Measurements from ENCODE around the gene TRAF4. TPM values are rescaled to one million over a fixed set of nuclear protein-coding genes. Genes with fewer than 3 reads are reported as not detected.

TRAF4 gene
- total RNA-seq, 1 donor from 2014 or later, result 73.3 TPM

DNA sequence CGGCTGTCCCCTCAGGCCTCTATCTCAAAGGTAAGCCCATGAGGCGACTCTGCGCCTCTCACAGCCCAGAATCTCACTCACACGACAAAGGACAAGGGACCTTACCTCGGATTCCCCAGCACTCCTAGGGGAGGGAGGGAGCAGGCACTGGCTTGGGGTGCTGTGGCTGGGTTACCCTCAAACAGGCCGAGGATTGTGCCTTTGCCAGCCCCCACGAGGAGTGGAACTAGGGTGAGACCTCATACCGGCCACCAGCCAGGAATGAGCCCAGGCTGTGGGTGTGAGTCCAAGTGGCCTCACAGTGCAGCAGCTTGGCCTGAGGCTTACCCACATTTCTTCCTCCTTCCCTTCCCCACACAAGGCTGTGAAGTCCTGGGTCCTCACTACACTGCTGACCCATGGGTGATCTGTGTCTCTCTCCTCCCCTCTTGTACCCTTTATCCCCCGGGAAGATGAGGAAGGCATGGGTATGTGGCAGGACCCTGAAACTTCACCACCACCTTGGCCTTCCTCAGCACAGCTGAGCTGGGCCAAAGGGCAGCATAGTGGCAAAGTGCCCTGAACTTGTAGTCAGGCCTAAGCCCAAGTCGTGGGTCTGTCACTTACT is 38.0 kb upstream of the TRAF4 start:
- Mint-ChIP-seq H3K27me3 (ENCODE audit: low read depth) (no peaks in the 10 kb centered on the region), H3K27ac (ENCODE audit: unreplicated experiment) (no peak overlapping the region), H3K9me3 (ENCODE audit: low read depth) (no peaks in the 10 kb centered on the region), H3K4me1 (ENCODE audit: low read depth) (peaks cover 7% of the 10 kb centered on the region), H3K4me3 (ENCODE audit: unreplicated experiment) (no peak overlapping the region), H3K36me3 (ENCODE audit: low read depth) (peaks cover 17% of the 10 kb centered on the region)
- TF ChIP-seq, protein P1, sequence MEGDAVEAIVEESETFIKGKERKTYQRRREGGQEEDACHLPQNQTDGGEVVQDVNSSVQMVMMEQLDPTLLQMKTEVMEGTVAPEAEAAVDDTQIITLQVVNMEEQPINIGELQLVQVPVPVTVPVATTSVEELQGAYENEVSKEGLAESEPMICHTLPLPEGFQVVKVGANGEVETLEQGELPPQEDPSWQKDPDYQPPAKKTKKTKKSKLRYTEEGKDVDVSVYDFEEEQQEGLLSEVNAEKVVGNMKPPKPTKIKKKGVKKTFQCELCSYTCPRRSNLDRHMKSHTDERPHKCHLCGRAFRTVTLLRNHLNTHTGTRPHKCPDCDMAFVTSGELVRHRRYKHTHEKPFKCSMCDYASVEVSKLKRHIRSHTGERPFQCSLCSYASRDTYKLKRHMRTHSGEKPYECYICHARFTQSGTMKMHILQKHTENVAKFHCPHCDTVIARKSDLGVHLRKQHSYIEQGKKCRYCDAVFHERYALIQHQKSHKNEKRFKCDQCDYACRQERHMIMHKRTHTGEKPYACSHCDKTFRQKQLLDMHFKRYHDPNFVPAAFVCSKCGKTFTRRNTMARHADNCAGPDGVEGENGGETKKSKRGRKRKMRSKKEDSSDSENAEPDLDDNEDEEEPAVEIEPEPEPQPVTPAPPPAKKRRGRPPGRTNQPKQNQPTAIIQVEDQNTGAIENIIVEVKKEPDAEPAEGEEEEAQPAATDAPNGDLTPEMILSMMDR (IDR thresholded peaks at IDR 0.05), result no peak
- DNase-seq (ENCODE audit: low spot score), result no peak

DNA sequence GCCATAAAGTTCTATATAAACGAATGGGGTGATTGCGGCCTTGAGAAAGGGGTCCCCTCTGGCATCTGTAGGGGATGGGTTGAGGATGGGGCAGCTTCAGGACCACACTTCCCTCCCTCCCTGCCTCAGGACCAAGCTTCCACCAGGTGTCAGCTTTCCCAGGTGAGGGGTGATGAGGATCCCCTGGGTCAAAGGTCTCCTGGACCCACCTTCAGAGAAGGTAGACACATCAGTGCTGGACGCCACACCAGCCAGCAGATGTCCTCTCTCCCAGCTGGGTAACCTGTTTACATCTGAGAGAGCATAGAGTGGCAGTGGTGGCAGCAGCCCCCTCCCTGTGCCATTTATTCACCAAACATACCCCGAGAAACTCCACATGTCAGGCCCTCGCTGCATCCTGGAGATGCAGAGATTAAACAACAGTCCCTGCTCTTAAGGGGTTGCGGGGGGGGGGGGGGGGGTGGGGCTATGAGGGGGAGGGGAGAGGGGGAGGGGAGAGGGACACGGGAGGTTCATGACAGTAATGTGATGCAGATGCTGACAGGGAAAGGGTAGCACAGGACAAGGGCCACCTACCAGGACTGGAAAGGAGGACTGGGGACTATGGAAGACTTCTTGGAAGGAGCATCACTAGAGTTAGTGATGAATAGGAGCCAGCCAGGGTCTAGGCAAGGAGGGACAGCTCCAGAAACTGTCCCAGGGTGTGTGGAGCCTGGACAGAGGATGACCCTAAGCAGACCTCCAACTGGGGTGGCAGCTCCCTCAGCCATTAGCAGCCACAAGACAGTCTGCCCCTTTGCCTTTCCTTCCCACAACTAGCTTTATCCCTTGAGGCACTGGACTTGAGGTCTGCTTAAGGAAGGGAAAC is 37.1 kb upstream of the TRAF4 start:
- Mint-ChIP-seq H3K27me3 (ENCODE audit: low read depth) (no peaks in the 10 kb centered on the region), H3K36me3 (ENCODE audit: low read depth) (peaks cover 13% of the 10 kb centered on the region), H3K9me3 (ENCODE audit: low read depth) (no peaks in the 10 kb centered on the region), H3K4me1 (ENCODE audit: low read depth) (peaks cover 11% of the 10 kb centered on the region), H3K4me3 (ENCODE audit: unreplicated experiment) (no peak overlapping the region), H3K27ac (ENCODE audit: unreplicated experiment) (no peak overlapping the region)
- TF ChIP-seq, protein P1 (IDR thresholded peaks at IDR 0.05), result no peak
- DNase-seq (ENCODE audit: low spot score), result no peak

DNA sequence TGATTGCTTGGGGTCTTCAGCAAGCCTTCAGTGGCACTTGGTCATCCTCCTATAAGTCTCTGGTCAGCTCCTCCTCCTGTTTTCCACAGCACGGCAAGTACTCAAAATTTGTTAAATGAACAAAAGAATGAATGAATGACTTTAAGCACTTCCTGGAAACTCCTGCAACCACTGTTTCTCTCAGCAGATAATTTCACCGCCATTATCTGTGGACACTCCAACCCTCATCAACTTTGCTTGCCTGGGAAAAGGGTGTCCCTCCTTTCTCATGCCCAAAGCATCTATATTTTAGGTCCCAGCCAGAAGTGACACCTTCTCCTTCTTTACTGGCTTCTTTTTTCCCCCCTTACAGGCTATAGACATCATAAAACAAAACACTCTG is 36.5 kb upstream of the TRAF4 start:
- peaks cover 10% of the 10 kb centered on the region for H3K36me3 Mint-ChIP-seq (ENCODE audit: low read depth)
- no peak overlapping the region for H3K27ac Mint-ChIP-seq (ENCODE audit: unreplicated experiment)
- peaks cover 17% of the 10 kb centered on the region for H3K4me1 Mint-ChIP-seq (ENCODE audit: low read depth)
- H3K27me3 Mint-ChIP-seq (ENCODE audit: low read depth), result no peaks in the 10 kb centered on the region
- no peaks in the 10 kb centered on the region for H3K9me3 Mint-ChIP-seq (ENCODE audit: low read depth)
- no peak for DNase-seq (ENCODE audit: low spot score)
- TF ChIP-seq, protein P1 (IDR thresholded peaks at IDR 0.05), result no peak
- H3K4me3 Mint-ChIP-seq (ENCODE audit: unreplicated experiment), result no peak overlapping the region

DNA sequence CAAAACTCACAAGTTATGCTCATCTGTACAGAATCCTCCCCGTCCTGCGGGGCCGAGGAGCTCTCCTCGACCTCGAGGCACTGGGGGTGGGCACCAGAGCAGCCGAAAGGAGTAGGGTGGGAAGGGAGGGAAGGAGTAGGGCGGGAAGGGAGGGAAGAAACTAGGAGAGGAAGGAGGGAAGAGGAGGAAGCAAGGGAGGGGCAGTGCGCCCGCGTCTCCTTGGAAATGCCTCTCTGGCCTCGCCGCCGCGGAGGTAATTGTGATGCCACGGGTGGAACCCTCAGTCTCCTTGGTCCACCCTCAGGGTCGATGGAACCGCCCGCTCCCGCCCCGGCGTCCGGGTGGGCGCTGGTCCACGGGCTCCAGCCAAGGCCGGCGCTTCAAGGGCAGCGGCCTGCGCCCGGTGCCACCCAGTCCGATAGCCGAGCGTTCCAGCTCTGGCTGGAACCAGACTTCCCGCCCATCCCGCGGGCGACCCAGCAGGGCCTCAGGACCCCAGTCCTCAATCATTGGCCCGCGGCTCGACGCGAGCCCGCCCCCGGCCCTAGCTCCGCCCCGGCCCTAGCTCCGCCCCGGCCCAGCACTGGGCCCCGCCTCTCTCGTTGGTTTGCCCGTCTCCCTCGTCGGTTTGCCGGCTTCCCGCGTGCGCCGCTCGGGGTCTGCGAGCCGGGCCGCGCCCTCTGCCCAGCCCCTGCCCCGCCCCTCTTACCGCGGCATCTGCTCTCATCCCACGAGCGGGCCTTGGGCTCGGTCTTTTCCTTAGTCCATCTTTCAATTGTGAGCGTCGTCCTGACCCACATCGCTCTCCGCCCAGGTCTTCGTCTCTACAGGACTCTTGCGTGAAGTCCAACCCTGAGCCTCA is 32.7 kb upstream of the TRAF4 start:
- Mint-ChIP-seq H3K27me3 (ENCODE audit: low read depth) (no peaks in the 10 kb centered on the region), H3K4me1 (ENCODE audit: low read depth) (peaks cover 38% of the 10 kb centered on the region), H3K36me3 (ENCODE audit: low read depth) (peaks cover 16% of the 10 kb centered on the region), H3K27ac (ENCODE audit: unreplicated experiment) (peak overlapping the region; percentile 99), H3K4me3 (ENCODE audit: unreplicated experiment) (peak overlapping the region; percentile 89), H3K9me3 (ENCODE audit: low read depth) (no peaks in the 10 kb centered on the region)
- DNase-seq (ENCODE audit: low spot score), result peak; percentile 96
- TF ChIP-seq, protein P1 (IDR thresholded peaks at IDR 0.05), result no peak

DNA sequence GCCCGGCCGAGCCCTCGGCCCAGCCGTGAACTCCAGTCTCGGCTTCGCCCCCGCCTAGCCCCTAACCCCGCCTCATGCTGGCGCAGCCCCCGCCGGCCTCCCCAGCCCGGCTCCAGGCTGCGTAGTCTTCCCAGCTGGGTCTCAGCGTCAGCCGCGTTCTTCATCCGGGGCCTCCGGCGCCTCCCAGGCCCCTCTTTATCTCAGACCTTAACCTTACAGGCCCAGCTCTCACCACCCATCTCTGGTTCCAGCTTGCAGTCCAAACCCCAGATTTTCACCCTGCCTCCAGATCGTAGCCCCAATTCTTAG is 32.1 kb upstream of the TRAF4 start, which contains the start of gene PROCA1:
Gene PROCA1 (minus strand): TSS at position 166 of the 309 bp plus-strand sequence. CDS start 228 bp downstream, outside the sequence.
- Mint-ChIP-seq H3K4me1 (ENCODE audit: low read depth) (peaks cover 43% of the 10 kb centered on the region), H3K4me3 (ENCODE audit: unreplicated experiment) (peak within 1 kb of the TSS; percentile 89), H3K36me3 (ENCODE audit: low read depth) (peaks cover 16% of the 10 kb centered on the region), H3K27me3 (ENCODE audit: low read depth) (no peaks in the 10 kb centered on the region), H3K9me3 (ENCODE audit: low read depth) (no peaks in the 10 kb centered on the region), H3K27ac (ENCODE audit: unreplicated experiment) (peak within 1 kb of the TSS; percentile 99)
- TF ChIP-seq, protein P1 (IDR thresholded peaks at IDR 0.05), result no peak
- DNase-seq (ENCODE audit: low spot score), result no peak
